Measurements from ENCODE around the gene BCAP29.

BCAP29 gene

GRCh38 chr7:107584716-107585115 lies 4.7 kb downstream of the BCAP29 start:
- no peak overlapping the region for H3K9ac ChIP-seq
- H3K4me3 ChIP-seq (IDR thresholded peaks at IDR 0.05; ENCODE audit: insufficient read depth, low read depth, low read length): no peak overlapping the region
- no peak overlapping the region for H2AFZ ChIP-seq (ENCODE audit: low read depth)
- no peaks in the 10 kb centered on the region for H4K20me1 ChIP-seq (ENCODE audit: insufficient read depth)
- H3K4me1 ChIP-seq (ENCODE audit: low read depth, poor library complexity, severe bottlenecking): peaks cover 9% of the 10 kb centered on the region
- no peaks in the 10 kb centered on the region for H3K36me3 ChIP-seq (ENCODE audit: insufficient read depth)
- TF ChIP-seq CTCF (conservative IDR thresholded peaks at IDR 0.05; ENCODE audit: low read depth, low read length): no peak
- H3K4me2 ChIP-seq: no peak overlapping the region
- no peak overlapping the region for H3K27ac ChIP-seq
- no peaks in the 10 kb centered on the region for H3K27me3 ChIP-seq (ENCODE audit: insufficient read depth, low read depth)
- H3K79me2 ChIP-seq (ENCODE audit: insufficient read depth, low read depth): no peaks in the 10 kb centered on the region

DNA sequence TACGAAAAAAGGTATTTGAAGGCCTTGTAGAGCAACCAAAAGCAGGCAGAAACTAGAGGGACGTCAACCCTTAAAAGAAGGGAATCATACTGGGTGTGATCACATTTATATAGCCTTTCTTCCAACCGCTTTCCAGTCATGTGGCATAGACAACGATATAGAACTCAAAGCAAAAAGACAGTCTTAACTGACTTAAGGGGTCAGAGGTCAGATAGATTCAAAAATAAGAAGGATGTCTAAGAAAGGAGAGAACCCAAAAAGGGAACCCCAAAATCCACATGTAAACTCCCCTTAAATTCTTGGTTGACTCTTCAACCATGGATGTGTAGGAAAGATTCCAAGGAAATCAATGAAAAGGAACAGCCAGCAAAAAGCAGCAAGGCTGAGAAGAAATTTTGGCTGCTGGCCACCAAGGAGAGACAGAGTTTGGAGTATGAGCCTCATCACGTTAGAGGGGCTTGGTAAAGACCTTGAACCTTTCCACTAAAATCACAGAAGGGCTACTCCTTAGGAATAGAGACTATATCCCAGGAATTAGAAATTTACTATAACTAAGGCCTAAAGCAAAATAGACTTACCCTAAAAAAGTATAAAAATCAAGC lies 8.6 kb downstream of the BCAP29 start:
- Histone ChIP-seq H3K36me3 (ENCODE audit: insufficient read depth) (no peaks in the 10 kb centered on the region), H3K4me3 (IDR thresholded peaks at IDR 0.05; ENCODE audit: insufficient read depth, low read depth, low read length) (no peak overlapping the region)

GRCh38 chr7:107591421-107591820 lies 11.4 kb downstream of the BCAP29 start:
- Histone ChIP-seq H3K4me2 (no peak overlapping the region), H2AFZ (ENCODE audit: low read depth) (no peak overlapping the region), H3K4me3 (IDR thresholded peaks at IDR 0.05; ENCODE audit: insufficient read depth, low read depth, low read length) (no peak overlapping the region), H3K9ac (no peak overlapping the region), H4K20me1 (ENCODE audit: insufficient read depth) (no peaks in the 10 kb centered on the region), H3K27me3 (ENCODE audit: insufficient read depth, low read depth) (no peaks in the 10 kb centered on the region), H3K27ac (no peak overlapping the region), H3K4me1 (ENCODE audit: low read depth, poor library complexity, severe bottlenecking) (no peaks in the 10 kb centered on the region), H3K79me2 (ENCODE audit: insufficient read depth, low read depth) (no peaks in the 10 kb centered on the region), H3K36me3 (ENCODE audit: insufficient read depth) (no peaks in the 10 kb centered on the region)
- TF ChIP-seq CTCF (conservative IDR thresholded peaks at IDR 0.05; ENCODE audit: low read depth, low read length): no peak

More for the DNA sequence above, 8.6 kb downstream of the BCAP29 start:
- Histone ChIP-seq H4K20me1 (ENCODE audit: insufficient read depth) (no peaks in the 10 kb centered on the region), H3K27me3 (ENCODE audit: insufficient read depth, low read depth) (no peaks in the 10 kb centered on the region), H3K79me2 (ENCODE audit: insufficient read depth, low read depth) (no peaks in the 10 kb centered on the region), H2AFZ (ENCODE audit: low read depth) (no peak overlapping the region), H3K27ac (no peak overlapping the region), H3K9ac (no peak overlapping the region), H3K4me2 (no peak overlapping the region), H3K4me1 (ENCODE audit: low read depth, poor library complexity, severe bottlenecking) (no peaks in the 10 kb centered on the region)
- TF ChIP-seq CTCF (conservative IDR thresholded peaks at IDR 0.05; ENCODE audit: low read depth, low read length): no peak

- Histone ChIP-seq H3K79me2 (ENCODE audit: insufficient read depth, low read depth) (no peaks in the 10 kb centered on the region), H3K4me3 (IDR thresholded peaks at IDR 0.05; ENCODE audit: insufficient read depth, low read depth, low read length) (no peak overlapping the region), H3K9ac (no peak overlapping the region), H3K27me3 (ENCODE audit: insufficient read depth, low read depth) (no peaks in the 10 kb centered on the region), H2AFZ (ENCODE audit: low read depth) (no peak overlapping the region), H4K20me1 (ENCODE audit: insufficient read depth) (no peaks in the 10 kb centered on the region), H3K4me2 (no peak overlapping the region), H3K36me3 (ENCODE audit: insufficient read depth) (no peaks in the 10 kb centered on the region), H3K27ac (no peak overlapping the region), H3K4me1 (ENCODE audit: low read depth, poor library complexity, severe bottlenecking) (no peaks in the 10 kb centered on the region)
- TF ChIP-seq CTCF (conservative IDR thresholded peaks at IDR 0.05; ENCODE audit: low read depth, low read length): no peak
These were observed 12.4 kb downstream of the BCAP29 start for GRCh38 chr7:107592361-107593024.
